ENCODE measurements around the gene TCFL5. TPM values are rescaled to one million over a fixed set of nuclear protein-coding genes. Genes with fewer than 3 reads are reported as not detected.
A peak's percentile ranks its signal among the peaks of the same experiment; 100 is the strongest.
"Not testable (repeated sequence)": the region's sequence is repeated elsewhere in the genome, so short reads cannot be mapped to it uniquely, and the experiment has no call there.

The TCFL5 gene
- total and polyA plus RNA-seq, 12 donors, result 3.5 to 12.0 (median 5.5) TPM

DNA sequence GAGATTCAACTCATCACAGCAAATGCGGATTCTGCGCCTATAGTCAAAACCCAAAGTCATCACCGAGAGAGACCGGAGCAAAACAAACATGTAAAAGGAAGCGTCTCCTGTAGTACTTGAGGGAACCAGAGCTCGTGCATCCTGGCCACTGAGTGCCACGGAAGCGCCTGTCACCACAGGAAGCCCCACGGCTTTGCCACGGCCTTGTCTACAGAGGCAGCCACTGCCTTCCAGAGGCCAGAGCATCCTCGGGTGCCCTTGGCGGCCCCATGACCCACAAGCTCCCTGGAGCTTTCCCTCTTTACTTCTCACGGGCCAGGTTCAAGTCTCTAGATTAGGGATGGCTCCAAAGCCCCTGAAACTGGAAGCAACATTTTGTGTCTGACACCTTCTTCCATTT is 7.5 kb downstream of the TCFL5 start:
- Histone ChIP-seq H3K9me3 (replicated peaks in 1 of 3) (no peaks in the 10 kb centered on the region), H3K4me3 (no peak overlapping the region), H3K36me3 (replicated peaks in 1 of 2) (peaks cover 0 to 5% of the 10 kb centered on the region in 2 donors), H3K27me3 (no peaks in the 10 kb centered on the region), H3K4me1 (replicated peaks in 1 of 2) (no peaks in the 10 kb centered on the region), H3K27ac (no peak overlapping the region)
- WGBS, 4 donors, result 93 to 96% (median 95%) methylated on average over 9 to 13 of the region's 13 CpGs
- peak in 1 of 7 donors; percentile 10 for DNase-seq
- intact Hi-C loops (cut with DNase I), result no loop called here
- no peak for TF ChIP-seq POLR2A (IDR thresholded peaks at IDR 0.05)
- no peak for TF ChIP-seq CTCF (IDR thresholded peaks at IDR 0.05)

GRCh38 chr20:62853304-62853703 is 8.3 kb downstream of the TCFL5 start:
- DNase-seq; intact Hi-C loops (cut with DNase I): not testable (repeated sequence)

GRCh38 chr20:62852841-62853240 is 8.8 kb downstream of the TCFL5 start:
- Histone ChIP-seq H3K27ac (no peak overlapping the region), H3K4me3 (no peak overlapping the region), H3K9me3 (replicated peaks in 1 of 3) (no peaks in the 10 kb centered on the region), H3K27me3 (no peaks in the 10 kb centered on the region), H3K4me1 (replicated peaks in 1 of 2) (no peaks in the 10 kb centered on the region), H3K36me3 (replicated peaks in 1 of 2) (peaks cover 0 to 5% of the 10 kb centered on the region in 2 donors)
- TF ChIP-seq POLR2A (IDR thresholded peaks at IDR 0.05) (no peak), CTCF (IDR thresholded peaks at IDR 0.05) (no peak)
- WGBS, 4 donors, result 91 to 97% (median 94%) methylated on average over 10 to 12 of the region's 12 CpGs
- intact Hi-C loops (cut with DNase I), result no loop called here
- DNase-seq, result no peak

More at GRCh38 chr20:62853304-62853703, 8.3 kb downstream of the TCFL5 start:
- H3K4me3 ChIP-seq; H3K9me3 ChIP-seq (replicated peaks in 1 of 3); H3K27ac ChIP-seq; H3K4me1 ChIP-seq (replicated peaks in 1 of 2); H3K27me3 ChIP-seq; H3K36me3 ChIP-seq (replicated peaks in 1 of 2): not testable (repeated sequence)
- 89 to 96% (median 91%) methylated on average over 6 of the region's 6 CpGs for WGBS, 4 donors

GRCh38 chr20:62852196-62852595 is 9.4 kb downstream of the TCFL5 start:
- Histone ChIP-seq H3K4me3 (no peak overlapping the region), H3K4me1 (replicated peaks in 1 of 2) (no peaks in the 10 kb centered on the region), H3K9me3 (replicated peaks in 1 of 3) (no peaks in the 10 kb centered on the region), H3K27me3 (no peaks in the 10 kb centered on the region), H3K27ac (no peak overlapping the region), H3K36me3 (replicated peaks in 1 of 2) (peaks cover 0 to 5% of the 10 kb centered on the region in 2 donors)
- intact Hi-C loops (cut with DNase I), result no loop called here
- WGBS, 4 donors, result 92 to 100% (median 93%) methylated on average over 4 to 8 of the region's 8 CpGs
- DNase-seq, result no peak
- TF ChIP-seq CTCF (IDR thresholded peaks at IDR 0.05) (no peak), POLR2A (IDR thresholded peaks at IDR 0.05) (no peak)

DNA sequence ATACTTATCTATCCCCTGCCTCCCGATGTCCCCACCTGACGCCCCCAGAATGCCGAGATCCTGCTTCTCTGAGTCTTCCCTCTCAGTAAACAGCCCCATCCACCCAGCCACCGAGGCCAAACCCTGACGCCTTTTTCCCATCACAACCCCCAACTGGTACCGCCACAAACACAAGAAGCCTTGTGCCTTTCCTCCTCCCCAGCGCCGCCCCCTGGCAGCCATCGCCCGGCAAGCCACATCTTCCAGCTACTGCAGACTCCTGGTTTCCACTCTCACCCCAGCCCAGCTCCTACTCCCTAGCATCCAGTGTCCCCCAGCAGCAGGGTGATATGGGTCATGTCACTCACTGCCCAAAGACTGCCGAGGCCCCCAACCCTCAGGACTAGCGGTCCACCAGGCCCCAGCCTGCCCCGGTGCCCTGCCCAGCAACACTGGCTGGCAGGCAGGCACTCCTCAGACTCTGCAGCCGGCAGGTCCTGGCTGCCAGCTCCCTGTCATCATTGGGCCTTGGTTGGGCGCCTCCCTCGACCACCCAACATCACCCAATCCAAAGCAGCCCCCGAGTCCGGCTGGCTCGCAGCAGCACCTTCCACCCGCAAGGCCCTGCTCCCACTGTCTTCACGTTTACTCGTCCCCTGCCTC is 11.2 kb downstream of the TCFL5 start:
- Histone ChIP-seq H3K9me3 (replicated peaks in 1 of 3) (no peaks in the 10 kb centered on the region), H3K36me3 (replicated peaks in 1 of 2) (peaks cover 0 to 5% of the 10 kb centered on the region in 2 donors), H3K27me3 (no peaks in the 10 kb centered on the region), H3K4me3 (no peak overlapping the region), H3K27ac (no peak overlapping the region), H3K4me1 (replicated peaks in 1 of 2) (no peaks in the 10 kb centered on the region)
- TF ChIP-seq CTCF (IDR thresholded peaks at IDR 0.05) (no peak), POLR2A (IDR thresholded peaks at IDR 0.05) (no peak)
- DNase-seq, result no peak
- 89 to 95% (median 90%) methylated on average over 14 to 22 of the region's 22 CpGs for WGBS, 4 donors
- intact Hi-C loops (cut with DNase I), result no loop called here

Data from adrenal gland (tissue), 12 donors.